ENCODE measurements around the gene CARNS1.

Gene CARNS1

GRCh38 chr11:67433536-67434394, 18.3 kb downstream of the CARNS1 start:
- peak overlapping the region; percentile 87 for H3K27ac ChIP-seq
- TF ChIP-seq CTCF (conservative IDR thresholded peaks at IDR 0.05; ENCODE audit: low read depth): no peak
- CTCF ChIA-PET: interaction anchor here (0.5 to 0.6 kb wide), 2 partner anchors 10 to 33 kb away, joined by 3 to 4 read pairs; no protein-coding TSS in a partner anchor
- DNase-seq (ENCODE audit: low spot score): no peak
- POLR2A ChIA-PET (ENCODE audit: low non-redundant PET): interaction anchor here (0.5 kb wide), 1 partner anchor 16 kb away, joined by 5 read pairs; no protein-coding TSS in a partner anchor

- CTCF ChIA-PET: no interaction called here
- no peak for TF ChIP-seq CTCF (conservative IDR thresholded peaks at IDR 0.05; ENCODE audit: low read depth)
- POLR2A ChIA-PET (ENCODE audit: low non-redundant PET): no interaction called here
- DNase-seq (ENCODE audit: low spot score): no peak
- H3K27ac ChIP-seq: peak overlapping the region; percentile 87
These were observed 19.0 kb downstream of the CARNS1 start for GRCh38 chr11:67434395-67434881.

- TF ChIP-seq CTCF (conservative IDR thresholded peaks at IDR 0.05; ENCODE audit: low read depth): no peak
- H3K27ac ChIP-seq: peak overlapping the region; percentile 87
- ChIA-PET CTCF (no interaction called here), POLR2A (ENCODE audit: low non-redundant PET) (no interaction called here)
- no peak for DNase-seq (ENCODE audit: low spot score)
These were observed 19.7 kb downstream of the CARNS1 start for GRCh38 chr11:67435031-67435726.

- H3K27ac ChIP-seq: peak overlapping the region; percentile 87
- CTCF ChIA-PET: no interaction called here
- no peak for TF ChIP-seq CTCF (conservative IDR thresholded peaks at IDR 0.05; ENCODE audit: low read depth)
- DNase-seq (ENCODE audit: low spot score): no peak
- POLR2A ChIA-PET (ENCODE audit: low non-redundant PET): no interaction called here
These were observed 20.4 kb downstream of the CARNS1 start for GRCh38 chr11:67435727-67436458.

- TF ChIP-seq CTCF (conservative IDR thresholded peaks at IDR 0.05; ENCODE audit: low read depth): no peak
- ChIA-PET CTCF (interaction anchor here (0.6 kb wide), 1 partner anchor 523 kb away, joined by 3 read pairs; no protein-coding TSS in a partner anchor), POLR2A (ENCODE audit: low non-redundant PET) (interaction anchor here (0.7 kb wide), 1 partner anchor 36 kb away, joined by 3 read pairs; no protein-coding TSS in a partner anchor)
- DNase-seq (ENCODE audit: low spot score): no peak
- peak overlapping the region; percentile 87 for H3K27ac ChIP-seq
These were observed 21.1 kb downstream of the CARNS1 start for GRCh38 chr11:67436459-67437081.
